ENCODE data around the gene WNT9A.

DNA sequence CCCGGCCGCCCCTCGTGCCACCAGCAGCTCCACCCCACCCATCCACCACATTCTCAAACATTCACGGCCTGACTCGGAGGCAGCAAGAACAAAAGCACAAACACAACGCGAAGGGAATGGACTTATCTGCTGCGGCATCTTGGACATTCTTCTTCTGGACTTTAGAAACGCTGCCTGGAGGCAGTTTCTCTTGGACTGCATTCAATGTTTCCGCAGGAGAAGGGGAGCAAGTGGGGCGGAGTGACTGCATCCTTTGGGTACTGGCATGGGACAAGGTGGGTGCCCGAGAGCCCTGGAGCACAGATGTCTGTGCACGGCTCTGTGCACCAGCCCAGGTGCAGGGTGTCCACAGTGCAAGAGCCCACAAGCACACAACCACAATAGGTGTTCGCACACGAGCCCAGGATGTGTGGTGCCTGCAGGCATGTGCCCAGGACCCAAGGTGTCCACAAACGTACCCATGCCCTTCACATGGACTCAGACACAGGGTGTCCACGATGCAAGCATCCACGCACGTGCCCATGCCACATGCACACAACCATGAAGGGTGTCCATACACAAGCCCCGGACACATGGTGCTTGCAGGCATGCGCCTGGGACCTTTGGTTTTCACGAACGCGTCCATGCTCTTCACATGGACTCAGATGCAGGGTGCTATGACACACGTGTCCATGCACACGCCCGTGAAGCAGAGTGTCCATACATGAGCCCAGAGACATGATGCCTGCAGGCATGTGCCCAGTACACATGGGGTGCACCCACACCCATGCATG lies 53.6 kb downstream of the WNT9A start:
- TF ChIP-seq EZH2 (IDR thresholded peaks at IDR 0.05) (no peak), POLR2AphosphoS5 (IDR thresholded peaks at IDR 0.05; ENCODE audit: borderline replicate concordance, low read depth, low read length) (no peak)
